GM23338 (cell line): Measurements from ENCODE around the gene ZSCAN1. TPM values are rescaled to one million over a fixed set of nuclear protein-coding genes. Genes with fewer than 3 reads are reported as not detected.

Source experiments
- ATAC-seq: fragments of 200-7000 bp; cut with Tn5 transposase; 3 replicates; pipeline ENCODE4 v1.9.1; 2020
- DNase-seq: peaks from one replicate; pipeline ENCODE4 v3.0.0-alpha.2; 2015; ENCODE audit warnings: low spot score
- H2AFZ ChIP-seq: fragments of 200-600 bp; sonication (generic); 2 replicates; pipeline ENCODE4 v1.8.0; 2016; ENCODE audit warnings: antibody characterized with exemption, mild to moderate bottlenecking, moderate library complexity
- H3F3A ChIP-seq: fragments of 200-600 bp; sonication (generic); replicated peaks from 2 replicates; pipeline ENCODE4 v1.8.0; 2017; ENCODE audit warnings: antibody characterized with exemption, mixed run types, low read depth
- H3K27ac ChIP-seq: fragments of 200-600 bp; sonication (generic); 2 replicates; pipeline ENCODE4 v1.6.1; 2016; ENCODE audit warnings: low read depth
- H3K27me3 ChIP-seq: fragments of 200-600 bp; sonication (generic); 2 replicates; pipeline ENCODE4 v1.8.0; 2016; ENCODE audit warnings: mild to moderate bottlenecking, mixed run types, moderate library complexity; ENCODE audit not compliant: insufficient read depth
- H3K36me3 ChIP-seq: fragments of 200-600 bp; sonication (generic); 2 replicates; pipeline ENCODE4 v1.8.0; 2016; ENCODE audit warnings: mild to moderate bottlenecking; ENCODE audit not compliant: insufficient read depth
- H3K4me1 ChIP-seq: fragments of 200-600 bp; sonication (generic); 2 replicates; pipeline ENCODE4 v1.8.0; 2016; ENCODE audit warnings: mild to moderate bottlenecking, moderate library complexity; ENCODE audit not compliant: insufficient read depth
- H3K4me2 ChIP-seq: fragments of 200-600 bp; sonication (generic); 2 replicates; pipeline ENCODE4 v1.7.1; 2017; ENCODE audit warnings: mixed run types
- H3K4me3 ChIP-seq: fragments of 200-600 bp; sonication (generic); 2 replicates; pipeline ENCODE4 v1.6.1; 2016; ENCODE audit warnings: mixed run types
- H3K79me2 ChIP-seq: fragments of 200-600 bp; sonication (generic); replicated peaks from 2 replicates; pipeline ENCODE4 v1.8.0; 2017; ENCODE audit warnings: mild to moderate bottlenecking; ENCODE audit not compliant: insufficient read depth
- H3K9me2 ChIP-seq: fragments of 200-600 bp; sonication (generic); 2 replicates; pipeline ENCODE4 v1.8.0; 2017; ENCODE audit not compliant: insufficient read depth
- H4K20me1 ChIP-seq: fragments of 200-600 bp; sonication (generic); replicated peaks from 2 replicates; pipeline ENCODE4 v1.8.0; 2017; ENCODE audit warnings: mild to moderate bottlenecking; ENCODE audit not compliant: insufficient read depth
- H3K27ac Mint-ChIP-seq: 2 replicates; pipeline ENCODE4 v1.8.0; 2020; ENCODE audit warnings: inconsistent platforms, mild to moderate bottlenecking, moderate library complexity, mixed read lengths
- H3K27me3 Mint-ChIP-seq: 3 replicates; pipeline ENCODE4 v1.8.0; 2022; ENCODE audit warnings: low read depth, mild to moderate bottlenecking, moderate library complexity, mixed read lengths, inconsistent platforms; ENCODE audit not compliant: insufficient read depth, poor library complexity
- H3K36me3 Mint-ChIP-seq: 3 replicates; pipeline ENCODE4 v1.8.0; 2021; ENCODE audit warnings: low read depth, mild to moderate bottlenecking, inconsistent platforms, moderate library complexity, mixed read lengths
- H3K4me1 Mint-ChIP-seq: 3 replicates; pipeline ENCODE4 v1.8.0; 2020; ENCODE audit warnings: mild to moderate bottlenecking, inconsistent platforms, mixed read lengths
- H3K4me3 Mint-ChIP-seq: 3 replicates; pipeline ENCODE4 v1.8.0; 2021; ENCODE audit warnings: moderate library complexity, mild to moderate bottlenecking, inconsistent platforms, mixed read lengths
- H3K9me3 Mint-ChIP-seq: 3 replicates; pipeline ENCODE4 v1.8.0; 2020; ENCODE audit warnings: moderate library complexity, mild to moderate bottlenecking, inconsistent platforms, mixed read lengths
- CREB1 ChIP-seq: fragments of 250-450 bp; sonication (Bioruptor Pico); IDR thresholded peaks from 2 replicates; pipeline ENCODE4 v1.5.0; 2020; ENCODE audit warnings: low read depth, mild to moderate bottlenecking, moderate library complexity
- ETS1 ChIP-seq: IDR thresholded peaks from 2 replicates; pipeline ENCODE4 v1.6.1; 2016; ENCODE audit warnings: antibody characterized with exemption
- EZH2 ChIP-seq: fragments of 200-600 bp; sonication (generic); IDR thresholded peaks from one replicate; pipeline ENCODE4 v1.8.0; 2017; ENCODE audit warnings: antibody characterized with exemption, mild to moderate bottlenecking, low read depth; ENCODE audit not compliant: unreplicated experiment
- JUNB ChIP-seq: IDR thresholded peaks from one replicate; pipeline ENCODE4 v1.6.1; 2016; ENCODE audit warnings: antibody characterized with exemption; ENCODE audit not compliant: unreplicated experiment
- POLR2AphosphoS5 ChIP-seq: IDR thresholded peaks from 2 replicates; pipeline ENCODE4 v1.6.1; 2016; ENCODE audit warnings: antibody characterized with exemption, low read depth
- STAT1 ChIP-seq: IDR thresholded peaks from one replicate; pipeline ENCODE4 v1.6.1; 2016; ENCODE audit warnings: antibody characterized with exemption; ENCODE audit not compliant: unreplicated experiment
- ZNF114 ChIP-seq: fragments of 250-450 bp; sonication (Bioruptor Pico); IDR thresholded peaks from 2 replicates; pipeline ENCODE4 v1.5.0; 2020; ENCODE audit warnings: mild to moderate bottlenecking, moderate library complexity
- ZNF331 ChIP-seq: fragments of 250-450 bp; sonication (Bioruptor Pico); IDR thresholded peaks from 2 replicates; pipeline ENCODE4 v1.5.0; 2020; ENCODE audit warnings: low read depth, mild to moderate bottlenecking, moderate library complexity
- polyA plus RNA-seq: library from polyadenylated mRNA; unstranded; fragments of >200 nt; fragmentation: Nextera tagmentation; extraction: Ambion mirVana; gene quantifications from 2 replicates; pipeline ENCODE4 v1.2.1, GENCODE V29; 2016
- total RNA-seq: library from RNA; depleted of rRNA; stranded (reverse); fragments of >200 nt; shearing (Covaris generic); gene quantifications from 2 replicates; pipeline ENCODE4 v1.2.3, GENCODE V29; 2014
- TF ChIP-seq, protein P1 (sequence below), 2 experiments: fragments of 200-600 bp in 1 of 2; sonication (generic) in 1 of 2; conservative IDR thresholded peaks; 2 replicates each; pipeline versions ENCODE4 v1.5.1 to v1.6.1; 2016 to 2017; ENCODE audit warnings: antibody characterized with exemption in 2 of 2, low read depth in 2 of 2, mild to moderate bottlenecking in 2 of 2, moderate library complexity in 1 of 2
- TF ChIP-seq, protein P2 (sequence below): IDR thresholded peaks from one replicate; pipeline ENCODE4 v1.6.1; 2018; ENCODE audit warnings: antibody characterized with exemption; ENCODE audit not compliant: unreplicated experiment
- TF ChIP-seq, protein P3 (sequence below): fragments of 250-450 bp; sonication (Bioruptor Pico); IDR thresholded peaks from 2 replicates; pipeline ENCODE4 v1.5.0; 2020; ENCODE audit warnings: mild to moderate bottlenecking, moderate library complexity

Gene ZSCAN1
- total and polyA plus RNA-seq, 2 experiments from 2014 or later, result 1.5 to 3.9 TPM

DNA sequence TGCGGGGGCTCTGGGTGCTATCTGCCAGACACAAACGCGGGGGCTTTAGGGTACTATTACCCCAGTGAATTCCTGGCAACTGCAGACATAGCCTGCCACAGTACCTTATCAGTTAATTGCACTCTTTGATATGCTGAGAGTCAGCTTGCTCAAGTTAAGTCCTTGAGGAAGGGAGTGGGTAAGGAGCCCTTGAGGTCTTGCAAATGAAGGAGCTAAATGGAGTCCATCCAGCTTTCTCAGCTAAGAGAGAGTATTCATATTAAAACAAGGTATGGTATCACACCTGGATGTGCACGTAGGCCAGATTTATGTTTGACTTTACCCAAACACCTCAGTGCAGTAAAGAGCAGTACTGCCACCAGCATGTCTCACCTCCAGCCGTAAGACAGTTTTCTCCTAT, 19.7 kb upstream of the ZSCAN1 start (continued):
- TF ChIP-seq, protein P1, sequence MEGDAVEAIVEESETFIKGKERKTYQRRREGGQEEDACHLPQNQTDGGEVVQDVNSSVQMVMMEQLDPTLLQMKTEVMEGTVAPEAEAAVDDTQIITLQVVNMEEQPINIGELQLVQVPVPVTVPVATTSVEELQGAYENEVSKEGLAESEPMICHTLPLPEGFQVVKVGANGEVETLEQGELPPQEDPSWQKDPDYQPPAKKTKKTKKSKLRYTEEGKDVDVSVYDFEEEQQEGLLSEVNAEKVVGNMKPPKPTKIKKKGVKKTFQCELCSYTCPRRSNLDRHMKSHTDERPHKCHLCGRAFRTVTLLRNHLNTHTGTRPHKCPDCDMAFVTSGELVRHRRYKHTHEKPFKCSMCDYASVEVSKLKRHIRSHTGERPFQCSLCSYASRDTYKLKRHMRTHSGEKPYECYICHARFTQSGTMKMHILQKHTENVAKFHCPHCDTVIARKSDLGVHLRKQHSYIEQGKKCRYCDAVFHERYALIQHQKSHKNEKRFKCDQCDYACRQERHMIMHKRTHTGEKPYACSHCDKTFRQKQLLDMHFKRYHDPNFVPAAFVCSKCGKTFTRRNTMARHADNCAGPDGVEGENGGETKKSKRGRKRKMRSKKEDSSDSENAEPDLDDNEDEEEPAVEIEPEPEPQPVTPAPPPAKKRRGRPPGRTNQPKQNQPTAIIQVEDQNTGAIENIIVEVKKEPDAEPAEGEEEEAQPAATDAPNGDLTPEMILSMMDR (conservative IDR thresholded peaks at IDR 0.05; ENCODE audit: low read depth in 2 of 2), result no peak
- TF ChIP-seq EZH2 (no peak), ZNF331 (no peak), CREB1 (no peak)

DNA sequence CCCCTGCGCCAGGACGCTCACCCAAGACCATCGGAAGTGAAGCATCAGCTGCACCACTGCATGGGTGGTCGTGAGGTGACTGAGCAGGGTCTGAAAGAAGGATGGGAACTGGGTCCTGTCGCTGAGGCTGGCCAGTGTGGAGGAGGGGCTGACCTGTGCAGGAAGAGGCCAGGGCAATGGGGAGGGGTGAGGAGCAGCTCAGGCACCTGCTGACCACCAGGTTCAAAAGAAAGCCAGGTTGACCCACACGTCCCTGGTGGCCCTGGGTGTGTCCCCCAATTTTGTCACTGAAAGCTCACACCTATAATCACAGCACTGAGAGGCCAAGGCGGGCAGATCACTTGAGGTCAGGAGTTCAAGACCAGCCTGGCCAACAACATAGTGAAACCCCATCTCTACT, 13.7 kb upstream of the ZSCAN1 start:
- H2AFZ ChIP-seq, result no peak overlapping the region
- no peaks in the 10 kb centered on the region for H3K27me3 ChIP-seq
- H4K20me1 ChIP-seq, result no peaks in the 10 kb centered on the region
- no peaks in the 10 kb centered on the region for H3F3A ChIP-seq
- no peak overlapping the region for H3K4me2 ChIP-seq
- H3K9me2 ChIP-seq, result no peaks in the 10 kb centered on the region
- H3K27ac Mint-ChIP-seq, result no peak overlapping the region
- H3K27ac ChIP-seq, result no peak overlapping the region
- H3K36me3 Mint-ChIP-seq, result peaks cover 24% of the 10 kb centered on the region
- no peaks in the 10 kb centered on the region for H3K79me2 ChIP-seq
- no peaks in the 10 kb centered on the region for H3K4me1 Mint-ChIP-seq
- DNase-seq (no peak), ATAC-seq (no peak)
- peaks cover 9% of the 10 kb centered on the region for H3K27me3 Mint-ChIP-seq
- no peaks in the 10 kb centered on the region for H3K36me3 ChIP-seq
- H3K4me3 Mint-ChIP-seq, result no peak overlapping the region
- no peak overlapping the region for H3K4me3 ChIP-seq
- H3K9me3 Mint-ChIP-seq, result peaks cover 85% of the 10 kb centered on the region
- H3K4me1 ChIP-seq, result no peaks in the 10 kb centered on the region
- TF ChIP-seq, protein P2, sequence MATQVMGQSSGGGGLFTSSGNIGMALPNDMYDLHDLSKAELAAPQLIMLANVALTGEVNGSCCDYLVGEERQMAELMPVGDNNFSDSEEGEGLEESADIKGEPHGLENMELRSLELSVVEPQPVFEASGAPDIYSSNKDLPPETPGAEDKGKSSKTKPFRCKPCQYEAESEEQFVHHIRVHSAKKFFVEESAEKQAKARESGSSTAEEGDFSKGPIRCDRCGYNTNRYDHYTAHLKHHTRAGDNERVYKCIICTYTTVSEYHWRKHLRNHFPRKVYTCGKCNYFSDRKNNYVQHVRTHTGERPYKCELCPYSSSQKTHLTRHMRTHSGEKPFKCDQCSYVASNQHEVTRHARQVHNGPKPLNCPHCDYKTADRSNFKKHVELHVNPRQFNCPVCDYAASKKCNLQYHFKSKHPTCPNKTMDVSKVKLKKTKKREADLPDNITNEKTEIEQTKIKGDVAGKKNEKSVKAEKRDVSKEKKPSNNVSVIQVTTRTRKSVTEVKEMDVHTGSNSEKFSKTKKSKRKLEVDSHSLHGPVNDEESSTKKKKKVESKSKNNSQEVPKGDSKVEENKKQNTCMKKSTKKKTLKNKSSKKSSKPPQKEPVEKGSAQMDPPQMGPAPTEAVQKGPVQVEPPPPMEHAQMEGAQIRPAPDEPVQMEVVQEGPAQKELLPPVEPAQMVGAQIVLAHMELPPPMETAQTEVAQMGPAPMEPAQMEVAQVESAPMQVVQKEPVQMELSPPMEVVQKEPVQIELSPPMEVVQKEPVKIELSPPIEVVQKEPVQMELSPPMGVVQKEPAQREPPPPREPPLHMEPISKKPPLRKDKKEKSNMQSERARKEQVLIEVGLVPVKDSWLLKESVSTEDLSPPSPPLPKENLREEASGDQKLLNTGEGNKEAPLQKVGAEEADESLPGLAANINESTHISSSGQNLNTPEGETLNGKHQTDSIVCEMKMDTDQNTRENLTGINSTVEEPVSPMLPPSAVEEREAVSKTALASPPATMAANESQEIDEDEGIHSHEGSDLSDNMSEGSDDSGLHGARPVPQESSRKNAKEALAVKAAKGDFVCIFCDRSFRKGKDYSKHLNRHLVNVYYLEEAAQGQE, result no peak
- TF ChIP-seq STAT1, result no peak
- TF ChIP-seq ETS1, result no peak
- TF ChIP-seq ZNF114, result no peak
- TF ChIP-seq, protein P1 (conservative IDR thresholded peaks at IDR 0.05; ENCODE audit: low read depth in 2 of 2), result no peak
- TF ChIP-seq, protein P3, sequence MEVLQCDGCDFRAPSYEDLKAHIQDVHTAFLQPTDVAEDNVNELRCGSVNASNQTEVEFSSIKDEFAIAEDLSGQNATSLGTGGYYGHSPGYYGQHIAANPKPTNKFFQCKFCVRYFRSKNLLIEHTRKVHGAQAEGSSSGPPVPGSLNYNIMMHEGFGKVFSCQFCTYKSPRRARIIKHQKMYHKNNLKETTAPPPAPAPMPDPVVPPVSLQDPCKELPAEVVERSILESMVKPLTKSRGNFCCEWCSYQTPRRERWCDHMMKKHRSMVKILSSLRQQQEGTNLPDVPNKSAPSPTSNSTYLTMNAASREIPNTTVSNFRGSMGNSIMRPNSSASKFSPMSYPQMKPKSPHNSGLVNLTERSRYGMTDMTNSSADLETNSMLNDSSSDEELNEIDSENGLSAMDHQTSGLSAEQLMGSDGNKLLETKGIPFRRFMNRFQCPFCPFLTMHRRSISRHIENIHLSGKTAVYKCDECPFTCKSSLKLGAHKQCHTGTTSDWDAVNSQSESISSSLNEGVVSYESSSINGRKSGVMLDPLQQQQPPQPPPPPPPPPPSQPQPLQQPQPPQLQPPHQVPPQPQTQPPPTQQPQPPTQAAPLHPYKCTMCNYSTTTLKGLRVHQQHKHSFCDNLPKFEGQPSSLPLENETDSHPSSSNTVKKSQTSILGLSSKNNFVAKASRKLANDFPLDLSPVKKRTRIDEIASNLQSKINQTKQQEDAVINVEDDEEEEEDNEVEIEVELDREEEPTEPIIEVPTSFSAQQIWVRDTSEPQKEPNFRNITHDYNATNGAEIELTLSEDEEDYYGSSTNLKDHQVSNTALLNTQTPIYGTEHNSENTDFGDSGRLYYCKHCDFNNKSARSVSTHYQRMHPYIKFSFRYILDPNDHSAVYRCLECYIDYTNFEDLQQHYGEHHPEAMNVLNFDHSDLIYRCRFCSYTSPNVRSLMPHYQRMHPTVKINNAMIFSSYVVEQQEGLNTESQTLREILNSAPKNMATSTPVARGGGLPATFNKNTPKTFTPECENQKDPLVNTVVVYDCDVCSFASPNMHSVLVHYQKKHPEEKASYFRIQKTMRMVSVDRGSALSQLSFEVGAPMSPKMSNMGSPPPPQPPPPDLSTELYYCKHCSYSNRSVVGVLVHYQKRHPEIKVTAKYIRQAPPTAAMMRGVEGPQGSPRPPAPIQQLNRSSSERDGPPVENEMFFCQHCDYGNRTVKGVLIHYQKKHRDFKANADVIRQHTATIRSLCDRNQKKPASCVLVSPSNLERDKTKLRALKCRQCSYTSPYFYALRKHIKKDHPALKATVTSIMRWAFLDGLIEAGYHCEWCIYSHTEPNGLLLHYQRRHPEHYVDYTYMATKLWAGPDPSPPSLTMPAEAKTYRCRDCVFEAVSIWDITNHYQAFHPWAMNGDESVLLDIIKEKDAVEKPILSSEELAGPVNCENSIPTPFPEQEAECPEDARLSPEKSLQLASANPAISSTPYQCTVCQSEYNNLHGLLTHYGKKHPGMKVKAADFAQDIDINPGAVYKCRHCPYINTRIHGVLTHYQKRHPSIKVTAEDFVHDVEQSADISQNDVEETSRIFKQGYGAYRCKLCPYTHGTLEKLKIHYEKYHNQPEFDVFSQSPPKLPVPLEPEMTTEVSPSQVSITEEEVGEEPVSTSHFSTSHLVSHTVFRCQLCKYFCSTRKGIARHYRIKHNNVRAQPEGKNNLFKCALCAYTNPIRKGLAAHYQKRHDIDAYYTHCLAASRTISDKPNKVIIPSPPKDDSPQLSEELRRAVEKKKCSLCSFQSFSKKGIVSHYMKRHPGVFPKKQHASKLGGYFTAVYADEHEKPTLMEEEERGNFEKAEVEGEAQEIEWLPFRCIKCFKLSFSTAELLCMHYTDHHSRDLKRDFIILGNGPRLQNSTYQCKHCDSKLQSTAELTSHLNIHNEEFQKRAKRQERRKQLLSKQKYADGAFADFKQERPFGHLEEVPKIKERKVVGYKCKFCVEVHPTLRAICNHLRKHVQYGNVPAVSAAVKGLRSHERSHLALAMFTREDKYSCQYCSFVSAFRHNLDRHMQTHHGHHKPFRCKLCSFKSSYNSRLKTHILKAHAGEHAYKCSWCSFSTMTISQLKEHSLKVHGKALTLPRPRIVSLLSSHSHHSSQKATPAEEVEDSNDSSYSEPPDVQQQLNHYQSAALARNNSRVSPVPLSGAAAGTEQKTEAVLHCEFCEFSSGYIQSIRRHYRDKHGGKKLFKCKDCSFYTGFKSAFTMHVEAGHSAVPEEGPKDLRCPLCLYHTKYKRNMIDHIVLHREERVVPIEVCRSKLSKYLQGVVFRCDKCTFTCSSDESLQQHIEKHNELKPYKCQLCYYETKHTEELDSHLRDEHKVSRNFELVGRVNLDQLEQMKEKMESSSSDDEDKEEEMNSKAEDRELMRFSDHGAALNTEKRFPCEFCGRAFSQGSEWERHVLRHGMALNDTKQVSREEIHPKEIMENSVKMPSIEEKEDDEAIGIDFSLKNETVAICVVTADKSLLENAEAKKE (CRISPR knock-in tag), result no peak
- TF ChIP-seq POLR2AphosphoS5, result no peak
- no peak for TF ChIP-seq JUNB
- no peak for TF ChIP-seq CREB1
